HepG2 (cell line): ENCODE measurements around the gene CAPN10. TPM values are rescaled to one million over a fixed set of nuclear protein-coding genes. Genes with fewer than 3 reads are reported as not detected.

Experiments used
- AKNA ChIP-seq: sonication (generic); formaldehyde crosslinking; IDR thresholded peaks from 2 replicates; pipeline ENCODE4 v1.4.0; 2020; ENCODE audit warnings: missing genetic modification reagents, borderline replicate concordance
- CEBPG ChIP-seq: IDR thresholded peaks from 2 replicates; pipeline ENCODE4 v1.6.1; 2016
- E2F1 ChIP-seq: sonication (generic); formaldehyde crosslinking; IDR thresholded peaks from 2 replicates; pipeline ENCODE4 v1.5.0; 2020; ENCODE audit warnings: missing genetic modification reagents
- ETV6 ChIP-seq: sonication (generic); formaldehyde crosslinking; conservative IDR thresholded peaks from 2 replicates; pipeline ENCODE4 v1.4.0; 2020; ENCODE audit warnings: missing genetic modification reagents
- FIP1L1 ChIP-seq: fragments of 200-400 bp; formaldehyde crosslinking; IDR thresholded peaks from 2 replicates; pipeline ENCODE4 v1.6.1; 2018; ENCODE audit warnings: low read depth, mild to moderate bottlenecking, low read length, moderate library complexity, borderline replicate concordance; ENCODE audit not compliant: insufficient read depth
- HNRNPK ChIP-seq: fragments of 200-400 bp; formaldehyde crosslinking; IDR thresholded peaks from 2 replicates; pipeline ENCODE4 v1.6.1; 2018; ENCODE audit warnings: low read length, low read depth, moderate library complexity, mild to moderate bottlenecking; ENCODE audit not compliant: poor library complexity, severe bottlenecking
- JDP2 ChIP-seq: sonication (generic); formaldehyde crosslinking; IDR thresholded peaks from 2 replicates; pipeline ENCODE4 v1.8.1; 2022; ENCODE audit warnings: missing genetic modification reagents, borderline replicate concordance
- RARG ChIP-seq: sonication (generic); formaldehyde crosslinking; IDR thresholded peaks from 2 replicates; pipeline ENCODE4 v1.4.0; 2020; ENCODE audit warnings: low read depth, mild to moderate bottlenecking, missing genetic modification reagents
- RFXANK ChIP-seq: IDR thresholded peaks from 2 replicates; pipeline ENCODE4 v1.6.1; 2016
- ZFP41 ChIP-seq: sonication (generic); formaldehyde crosslinking; IDR thresholded peaks from 2 replicates; pipeline ENCODE4 v1.4.0; 2020; ENCODE audit warnings: mild to moderate bottlenecking, missing genetic modification reagents, borderline replicate concordance
- ZFP82 ChIP-seq: sonication (generic); formaldehyde crosslinking; IDR thresholded peaks from 2 replicates; pipeline ENCODE4 v1.5.1; 2020; ENCODE audit warnings: mild to moderate bottlenecking, missing genetic modification reagents, borderline replicate concordance
- ZMYM4 ChIP-seq: sonication (generic); formaldehyde crosslinking; IDR thresholded peaks from 2 replicates; pipeline ENCODE4 v1.8.1; 2023; ENCODE audit warnings: mild to moderate bottlenecking, missing genetic modification reagents
- ZNF101 ChIP-seq: sonication (generic); formaldehyde crosslinking; IDR thresholded peaks from 2 replicates; pipeline ENCODE4 v1.4.0; 2020; ENCODE audit warnings: mild to moderate bottlenecking, low read depth, missing genetic modification reagents, borderline replicate concordance
- ZNF18 ChIP-seq: sonication (generic); formaldehyde crosslinking; IDR thresholded peaks from 2 replicates; pipeline ENCODE4 v1.8.0; 2022; ENCODE audit warnings: mild to moderate bottlenecking, missing genetic modification reagents; ENCODE audit not compliant: insufficient replicate concordance
- ZNF235 ChIP-seq: sonication (generic); formaldehyde crosslinking; IDR thresholded peaks from 2 replicates; pipeline ENCODE4 v1.8.1; 2023; ENCODE audit warnings: mild to moderate bottlenecking, missing genetic modification reagents, borderline replicate concordance
- ZNF350 ChIP-seq: sonication (generic); formaldehyde crosslinking; IDR thresholded peaks from 2 replicates; pipeline ENCODE4 v1.4.0; 2020; ENCODE audit warnings: mild to moderate bottlenecking, low read depth, missing genetic modification reagents, borderline replicate concordance
- ZNF589 ChIP-seq: sonication (generic); formaldehyde crosslinking; conservative IDR thresholded peaks from 2 replicates; pipeline ENCODE4 v1.8.0; 2022; ENCODE audit warnings: mild to moderate bottlenecking, moderate library complexity, missing genetic modification reagents
- ZNF777 ChIP-seq: sonication (generic); formaldehyde crosslinking; IDR thresholded peaks from 2 replicates; pipeline ENCODE4 v1.4.0; 2020; ENCODE audit warnings: missing genetic modification reagents
- polyA plus RNA-seq, 8 experiments: library from polyadenylated mRNA; depleted of rRNA in 3 of 8; stranded (reverse) in 7 of 8; unstranded in 1 of 8; fragments of >200 nt; fragmentation: Illumina TruSeq in 4 of 8; extraction: Trizol in 4 of 8; gene quantifications; 2 replicates each; pipeline versions ENCODE4 v1.2.1 to v1.2.3, GENCODE V29; 2011 to 2016; ENCODE audit warnings: low read depth in 4 of 8, missing spikeins in 1 of 8, mixed read lengths in 1 of 8; ENCODE audit not compliant: insufficient read depth in 1 of 8
- total RNA-seq, 5 experiments: library from RNA; depleted of rRNA; stranded (reverse); fragments of >200 nt; fragmentation: Illumina TruSeq; extraction: Trizol; gene quantifications; 2 replicates each; pipeline ENCODE4 v1.2.3, GENCODE V29; 2016; ENCODE audit warnings: low read depth in 1 of 5
- TF ChIP-seq, protein P1 (sequence below): sonication (generic); formaldehyde crosslinking; IDR thresholded peaks from 2 replicates; pipeline ENCODE4 v1.4.0; 2020; ENCODE audit warnings: low read depth, mild to moderate bottlenecking, missing genetic modification reagents

CAPN10 gene
- total and polyA plus RNA-seq, 2 of the 13 experiments (the other 11 are each of a cell fraction or from before 2014, with no cell fraction given): 27.6 to 32.4 TPM

DNA sequence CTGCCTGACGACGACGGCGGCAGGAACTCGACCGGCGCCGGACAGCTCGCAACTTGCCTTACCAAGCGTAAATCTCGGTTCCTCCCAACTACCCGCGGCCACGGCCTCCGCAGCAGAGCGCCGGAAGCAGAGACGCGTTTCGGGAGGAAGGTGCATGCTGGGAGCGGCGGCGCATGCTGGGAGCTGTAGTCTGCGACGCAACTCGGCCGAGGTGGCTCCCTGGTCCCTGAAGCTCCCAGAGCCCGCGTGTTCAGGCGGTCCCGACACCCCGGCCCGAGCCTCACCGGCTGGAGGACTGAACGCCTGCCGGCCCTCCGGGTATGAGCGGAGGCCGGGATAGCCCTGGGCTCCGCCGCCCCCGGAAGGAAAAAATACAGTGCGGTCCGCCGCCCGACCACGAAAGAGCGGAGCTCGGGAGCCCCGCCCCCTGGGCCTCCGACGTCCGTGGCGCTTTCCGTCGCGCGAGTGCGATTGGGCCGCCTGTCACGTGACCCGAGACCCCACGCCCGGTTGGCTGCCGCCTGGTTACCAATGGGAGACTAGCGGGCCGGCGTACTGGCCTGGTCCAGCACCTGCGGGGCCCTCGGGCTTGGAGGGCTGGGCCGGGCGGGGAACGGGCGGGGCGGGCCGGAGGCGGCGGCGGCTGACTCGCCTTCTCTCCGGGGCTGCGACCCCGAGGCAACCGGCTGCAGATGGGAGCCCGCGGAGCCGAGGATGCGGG lies at the start of gene CAPN10 (continued):
- TF ChIP-seq AKNA (CRISPR knock-in tag): 0 out of 2 replicates have a peak, but pooled peaks have one; percentile 35
- TF ChIP-seq ZNF101 (CRISPR knock-in tag): no peak
- 0 out of 2 replicates have a peak, but pooled peaks have one; percentile 52 for TF ChIP-seq RARG (CRISPR knock-in tag)
- TF ChIP-seq JDP2 (CRISPR knock-in tag): peak; percentile 41; the same call in 1 of the 2 replicates
- peak; percentile 77; the same call in 1 of the 2 replicates for TF ChIP-seq ZFP82 (CRISPR knock-in tag)
- TF ChIP-seq FIP1L1: no peak
- TF ChIP-seq, protein P1, sequence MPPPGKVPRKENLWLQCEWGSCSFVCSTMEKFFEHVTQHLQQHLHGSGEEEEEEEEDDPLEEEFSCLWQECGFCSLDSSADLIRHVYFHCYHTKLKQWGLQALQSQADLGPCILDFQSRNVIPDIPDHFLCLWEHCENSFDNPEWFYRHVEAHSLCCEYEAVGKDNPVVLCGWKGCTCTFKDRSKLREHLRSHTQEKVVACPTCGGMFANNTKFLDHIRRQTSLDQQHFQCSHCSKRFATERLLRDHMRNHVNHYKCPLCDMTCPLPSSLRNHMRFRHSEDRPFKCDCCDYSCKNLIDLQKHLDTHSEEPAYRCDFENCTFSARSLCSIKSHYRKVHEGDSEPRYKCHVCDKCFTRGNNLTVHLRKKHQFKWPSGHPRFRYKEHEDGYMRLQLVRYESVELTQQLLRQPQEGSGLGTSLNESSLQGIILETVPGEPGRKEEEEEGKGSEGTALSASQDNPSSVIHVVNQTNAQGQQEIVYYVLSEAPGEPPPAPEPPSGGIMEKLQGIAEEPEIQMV: peak; percentile 95
- TF ChIP-seq ZNF350 (CRISPR knock-in tag): peak; percentile 36; the same call in 1 of the 2 replicates
- peak; percentile 68; the same call in 1 of the 2 replicates for TF ChIP-seq ZMYM4 (CRISPR knock-in tag)
- 0 out of 2 replicates have a peak, but pooled peaks have one; percentile 47 for TF ChIP-seq ZNF777 (CRISPR knock-in tag)
- TF ChIP-seq E2F1 (CRISPR knock-in tag): 0 out of 2 replicates have a peak, but pooled peaks have one; percentile 64
- no peak; the same call in 1 of the 2 replicates for TF ChIP-seq CEBPG (CRISPR knock-in tag)
- TF ChIP-seq ZNF18 (CRISPR knock-in tag): no peak
- TF ChIP-seq RFXANK: peak; percentile 59; the same call in 1 of the 2 replicates
- TF ChIP-seq ETV6 (CRISPR knock-in tag): peak; percentile 30
- 0 out of 2 replicates have a peak, but pooled peaks have one; percentile 87 for TF ChIP-seq ZFP41 (CRISPR knock-in tag)
- TF ChIP-seq HNRNPK: peak; percentile 17
- peak; percentile 96 for TF ChIP-seq ZNF235 (CRISPR knock-in tag)
- peak; percentile 96 for TF ChIP-seq ZNF589 (CRISPR knock-in tag)
